AG04450 (cell line): ENCODE data around the gene GTF2A2. TPM values are rescaled to one million over a fixed set of nuclear protein-coding genes. Genes with fewer than 3 reads are reported as not detected.

Source experiments
- CTCF ChIA-PET: fragments of 300-600, 350-600 bp; formaldehyde crosslinking; extraction: SDS; loops from one replicate; lab custom pipeline; 2022; ENCODE audit warnings: antibody characterized with exemption, inconsistent platforms; lab: Charles Lee
- POLR2A ChIA-PET: fragments of 350-600 bp; formaldehyde crosslinking; extraction: SDS; loops from one replicate; lab custom pipeline; 2021; ENCODE audit warnings: antibody characterized with exemption, inconsistent platforms; lab: Yijun Ruan, JAX
- DNase-seq: peaks from one replicate; pipeline ENCODE4 v3.0.0-alpha.2; 2011; ENCODE audit warnings: low read depth, low spot score
- H3K27ac ChIP-seq: one replicate; pipeline ENCODE4 v1.5.1; 2012; ENCODE audit warnings: low read depth, low read length, control low read depth
- H3K27me3 ChIP-seq: one replicate; pipeline ENCODE4 v1.6.0; 2012; ENCODE audit warnings: low read length; ENCODE audit not compliant: control insufficient read depth, insufficient read depth
- H3K4me3 ChIP-seq: 2 replicates; pipeline ENCODE4 v1.5.1; 2011; ENCODE audit warnings: mild to moderate bottlenecking, low read depth, low read length, control low read depth
- H3K9me3 ChIP-seq: 2 replicates; pipeline ENCODE4 v1.5.1; 2012; ENCODE audit warnings: low read length; ENCODE audit not compliant: control insufficient read depth, insufficient read depth
- polyA minus RNA-seq: library from RNA; depleted of rRNA, polyadenylated mRNA; stranded (reverse); fragments of >200 nt; gene quantifications from 2 replicates; pipeline ENCODE4 v1.2.3, GENCODE V29; 2011; rRNA and poly(A)+ RNA removed
- polyA plus RNA-seq: library from polyadenylated mRNA; depleted of rRNA; stranded (reverse); fragments of >200 nt; gene quantifications from 2 replicates; pipeline ENCODE4 v1.2.3, GENCODE V29; 2011; rRNA removed
- TF ChIP-seq, protein P1 (sequence below): IDR thresholded peaks from 2 replicates; pipeline ENCODE4 v1.5.1; 2011; ENCODE audit warnings: low read depth, low read length, control low read depth, inconsistent platforms

GTF2A2 gene, protein sequence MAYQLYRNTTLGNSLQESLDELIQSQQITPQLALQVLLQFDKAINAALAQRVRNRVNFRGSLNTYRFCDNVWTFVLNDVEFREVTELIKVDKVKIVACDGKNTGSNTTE
- polyA plus RNA-seq (40.2 and 77.8 TPM in 2 replicates), polyA minus RNA-seq (7.5 and 8.4 TPM in 2 replicates)

DNA sequence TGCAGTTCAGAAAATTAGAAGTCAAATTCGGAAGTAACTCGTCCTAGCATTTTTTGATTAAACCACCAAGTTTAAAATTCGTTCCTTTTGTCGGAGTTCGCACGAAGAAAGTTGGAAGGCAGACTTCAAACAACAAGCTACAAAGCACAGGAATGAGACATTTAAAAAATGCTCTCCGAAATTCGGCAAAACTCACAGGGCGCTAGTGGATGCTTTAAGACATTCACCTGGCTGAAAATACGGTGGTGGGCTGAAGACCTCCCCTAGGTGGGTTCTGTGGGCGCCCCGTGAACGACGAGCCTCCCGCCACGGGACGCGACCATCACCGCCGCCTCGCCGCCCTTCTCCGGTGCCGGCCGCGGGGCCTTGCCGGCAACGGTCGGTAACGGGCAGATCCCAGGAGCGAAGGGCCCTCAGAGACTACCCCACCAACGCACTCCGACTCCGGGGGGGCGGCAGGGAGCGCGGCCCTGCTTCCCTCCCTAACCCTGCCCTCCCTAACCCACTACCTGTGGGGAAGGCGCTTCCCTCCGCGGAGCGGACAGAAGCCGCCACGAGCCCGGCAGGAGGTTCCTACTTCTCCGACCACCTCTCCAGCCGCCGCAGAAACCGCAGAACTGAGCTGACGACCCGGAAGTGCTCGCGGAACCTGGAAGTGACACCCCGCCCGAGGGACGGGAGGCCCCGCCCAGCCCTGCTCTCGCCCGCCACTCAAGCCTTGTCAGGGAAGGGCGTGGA is at the start of gene GTF2A2:
TSS of gene GTF2A2 (minus strand) at position 619 of the 738 bp plus-strand sequence. CDS start 5,238 bp downstream, outside the sequence.
- peak; percentile 83 for DNase-seq
- CTCF ChIA-PET: interaction anchor here (1.0 to 1.1 kb wide), 2 partner anchors 10 to 1586 kb away, joined by 3 to 5 read pairs; no protein-coding TSS in a partner anchor
- Histone ChIP-seq H3K27ac (peak within 1 kb of the TSS; percentile 75), H3K4me3 (peak within 1 kb of the TSS; percentile 82), H3K27me3 (no peaks in the 10 kb centered on the region), H3K9me3 (no peaks in the 10 kb centered on the region)
- POLR2A ChIA-PET: interaction anchor here (0.6 to 1.5 kb wide), 10 partner anchors 9 to 1456 kb away, joined by 3 to 9 read pairs (median 4); partner anchors contain the start of gene BNIP2
- TF ChIP-seq, protein P1, sequence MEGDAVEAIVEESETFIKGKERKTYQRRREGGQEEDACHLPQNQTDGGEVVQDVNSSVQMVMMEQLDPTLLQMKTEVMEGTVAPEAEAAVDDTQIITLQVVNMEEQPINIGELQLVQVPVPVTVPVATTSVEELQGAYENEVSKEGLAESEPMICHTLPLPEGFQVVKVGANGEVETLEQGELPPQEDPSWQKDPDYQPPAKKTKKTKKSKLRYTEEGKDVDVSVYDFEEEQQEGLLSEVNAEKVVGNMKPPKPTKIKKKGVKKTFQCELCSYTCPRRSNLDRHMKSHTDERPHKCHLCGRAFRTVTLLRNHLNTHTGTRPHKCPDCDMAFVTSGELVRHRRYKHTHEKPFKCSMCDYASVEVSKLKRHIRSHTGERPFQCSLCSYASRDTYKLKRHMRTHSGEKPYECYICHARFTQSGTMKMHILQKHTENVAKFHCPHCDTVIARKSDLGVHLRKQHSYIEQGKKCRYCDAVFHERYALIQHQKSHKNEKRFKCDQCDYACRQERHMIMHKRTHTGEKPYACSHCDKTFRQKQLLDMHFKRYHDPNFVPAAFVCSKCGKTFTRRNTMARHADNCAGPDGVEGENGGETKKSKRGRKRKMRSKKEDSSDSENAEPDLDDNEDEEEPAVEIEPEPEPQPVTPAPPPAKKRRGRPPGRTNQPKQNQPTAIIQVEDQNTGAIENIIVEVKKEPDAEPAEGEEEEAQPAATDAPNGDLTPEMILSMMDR: no peak

DNA sequence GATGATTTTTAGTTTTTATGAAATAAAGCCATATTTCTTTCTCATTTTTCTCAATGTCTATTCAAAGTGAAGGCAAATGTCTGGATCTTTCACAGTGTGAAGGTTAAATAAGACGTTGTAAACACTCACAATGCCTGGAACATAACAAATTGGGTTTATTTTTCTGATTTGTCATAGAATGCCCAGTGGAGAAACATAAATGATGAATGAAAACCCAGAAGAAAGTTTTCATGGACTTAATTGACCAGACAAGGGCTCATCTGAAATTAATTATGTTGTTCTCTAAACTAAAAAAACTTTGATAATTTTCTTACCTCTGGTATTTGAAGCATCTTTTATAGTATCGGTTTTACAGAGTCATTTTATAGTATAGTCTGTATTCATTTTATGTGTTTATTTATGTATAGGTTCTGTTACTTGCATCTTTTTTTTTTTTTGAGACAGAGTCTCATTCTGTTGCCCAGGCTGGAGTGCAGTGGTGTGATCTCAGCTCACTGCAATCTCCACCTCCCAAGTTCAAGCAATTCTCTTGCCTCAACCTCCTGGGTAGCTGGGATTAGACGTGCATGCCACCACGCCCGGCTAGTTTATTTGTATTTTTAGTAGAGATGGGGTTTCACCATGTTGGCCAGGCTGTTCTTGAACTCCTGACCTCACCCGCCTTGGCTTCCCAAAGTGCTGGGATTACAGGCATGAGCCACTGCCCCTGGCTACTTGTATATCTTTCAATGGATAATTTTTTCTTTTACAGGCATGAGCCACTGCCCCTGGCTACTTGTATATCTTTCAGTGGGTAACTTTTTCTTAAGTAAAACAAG is 46.9 kb upstream of the GTF2A2 start:
- POLR2A ChIA-PET: no interaction called here
- CTCF ChIA-PET: interaction anchor here (1.2 to 2.2 kb wide), 2 partner anchors 13 to 21 kb away, joined by 4 to 13 read pairs; no protein-coding TSS in a partner anchor
- H3K9me3 ChIP-seq: no peaks in the 10 kb centered on the region
- no peak overlapping the region for H3K4me3 ChIP-seq
- DNase-seq: no peak
- H3K27me3 ChIP-seq: no peaks in the 10 kb centered on the region
- no peak overlapping the region for H3K27ac ChIP-seq
- TF ChIP-seq, protein P1: no peak

DNA sequence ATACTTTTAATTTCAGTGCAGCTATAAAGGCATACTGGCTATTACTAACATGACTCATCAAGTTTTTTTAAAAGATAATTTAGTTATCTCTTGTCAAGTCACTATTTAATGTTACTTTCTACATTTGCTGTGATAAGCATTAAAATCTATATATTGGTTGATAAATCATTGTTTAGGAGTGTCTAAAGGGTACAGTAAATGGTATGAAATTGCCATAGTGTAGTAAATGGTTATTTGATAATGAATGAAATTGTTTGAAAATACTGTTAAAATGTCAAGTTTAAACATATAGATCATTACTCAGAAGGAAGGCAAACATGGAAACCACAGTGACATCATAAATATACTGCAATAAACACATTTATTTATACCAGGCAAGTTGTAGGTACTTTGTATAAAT is 45.0 kb upstream of the GTF2A2 start:
- Histone ChIP-seq H3K9me3 (no peaks in the 10 kb centered on the region), H3K4me3 (no peak overlapping the region), H3K27me3 (no peaks in the 10 kb centered on the region), H3K27ac (no peak overlapping the region)
- TF ChIP-seq, protein P1: no peak
- CTCF ChIA-PET: interaction anchor here (0.8 to 2.2 kb wide), 2 partner anchors 11 to 478 kb away, joined by 3 to 12 read pairs; no protein-coding TSS in a partner anchor
- DNase-seq: no peak
- POLR2A ChIA-PET: no interaction called here

DNA sequence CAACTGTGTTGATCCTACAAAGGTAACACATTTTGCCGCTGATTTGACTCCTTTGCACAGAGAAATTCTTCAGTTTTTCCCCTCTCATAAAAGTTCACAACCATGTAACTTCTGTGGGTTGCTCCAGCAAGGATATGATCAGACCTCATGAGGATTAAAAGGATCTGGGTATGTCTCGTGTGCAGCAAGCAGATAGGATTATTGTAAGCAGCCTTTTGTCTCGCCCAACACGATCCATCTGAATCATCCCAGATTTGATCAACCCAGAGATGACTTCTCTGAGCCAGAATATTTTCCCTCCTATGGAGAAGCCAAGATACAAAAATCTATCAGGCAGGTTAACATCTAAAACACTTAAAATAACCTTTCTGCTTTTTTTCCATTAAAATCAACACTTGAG is 44.6 kb upstream of the GTF2A2 start:
- DNase-seq: no peak
- Histone ChIP-seq H3K9me3 (no peaks in the 10 kb centered on the region), H3K27me3 (no peaks in the 10 kb centered on the region), H3K27ac (no peak overlapping the region), H3K4me3 (no peak overlapping the region)
- ChIA-PET CTCF (interaction anchor here (0.6 to 2.2 kb wide), 4 partner anchors 10 to 478 kb away, joined by 3 to 12 read pairs (median 4); no protein-coding TSS in a partner anchor), POLR2A (no interaction called here)
- TF ChIP-seq, protein P1: no peak
